ENCODE measurements around the gene NOVA2. TPM values are rescaled to one million over a fixed set of nuclear protein-coding genes. Genes with fewer than 3 reads are reported as not detected.

The NOVA2 gene
- total and polyA plus RNA-seq, 10 donors, result 0.42 to 12.5 (median 3.7) TPM

GRCh38 chr19:45883881-45884681 lies 89.6 kb downstream of the NOVA2 start:
- whole genome bisulfite sequencing, 5 donors, result 87 to 95% (median 92%) methylated on average over 17 to 57 of the region's 57 CpGs
- peak; percentile 82 for DNase-seq
- Histone ChIP-seq H3K36me3 (peaks cover 0 to 18% (median 9%) of the 10 kb centered on the region in 6 donors), H3K9me3 (no peaks in the 10 kb centered on the region), H3K27me3 (replicated peaks in 1 of 7) (peaks cover 0 to 13% (median 0%) of the 10 kb centered on the region in 7 donors), H3K27ac (no peak overlapping the region), H3K4me1 (peaks cover 25 to 52% (median 43%) of the 10 kb centered on the region in 6 donors), H3K4me3 (peak overlapping the region in 3 of 8 donors; percentile 74 to 76 (median 75))
- TF ChIP-seq POLR2AphosphoS5 (IDR thresholded peaks at IDR 0.05) (no peak), POLR2A (IDR thresholded peaks at IDR 0.05) (no peak)
- TF ChIP-seq, protein P1, sequence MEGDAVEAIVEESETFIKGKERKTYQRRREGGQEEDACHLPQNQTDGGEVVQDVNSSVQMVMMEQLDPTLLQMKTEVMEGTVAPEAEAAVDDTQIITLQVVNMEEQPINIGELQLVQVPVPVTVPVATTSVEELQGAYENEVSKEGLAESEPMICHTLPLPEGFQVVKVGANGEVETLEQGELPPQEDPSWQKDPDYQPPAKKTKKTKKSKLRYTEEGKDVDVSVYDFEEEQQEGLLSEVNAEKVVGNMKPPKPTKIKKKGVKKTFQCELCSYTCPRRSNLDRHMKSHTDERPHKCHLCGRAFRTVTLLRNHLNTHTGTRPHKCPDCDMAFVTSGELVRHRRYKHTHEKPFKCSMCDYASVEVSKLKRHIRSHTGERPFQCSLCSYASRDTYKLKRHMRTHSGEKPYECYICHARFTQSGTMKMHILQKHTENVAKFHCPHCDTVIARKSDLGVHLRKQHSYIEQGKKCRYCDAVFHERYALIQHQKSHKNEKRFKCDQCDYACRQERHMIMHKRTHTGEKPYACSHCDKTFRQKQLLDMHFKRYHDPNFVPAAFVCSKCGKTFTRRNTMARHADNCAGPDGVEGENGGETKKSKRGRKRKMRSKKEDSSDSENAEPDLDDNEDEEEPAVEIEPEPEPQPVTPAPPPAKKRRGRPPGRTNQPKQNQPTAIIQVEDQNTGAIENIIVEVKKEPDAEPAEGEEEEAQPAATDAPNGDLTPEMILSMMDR (IDR thresholded peaks at IDR 0.05 in 8 of 11, conservative IDR thresholded peaks at IDR 0.05 in 3 of 11), result no peak
- intact Hi-C loops (cut with DNase I; ENCODE audit: low total_unique reads), result no loop called here

Small RNAs within 50 kb of the gene (microRNA-seq; reads per million reads assigned to microRNA genes)
- 97.2 to 135 (median 113) reads per million in 3 donors for gene MIR769

Small RNAs within 50 kb of the gene (small RNA-seq; reads per million reads assigned to genes)
- gene MIR769, result 38.5 to 58.2 (median 45.8) reads per million in 4 donors

Other genes starting within 250 kb of the NOVA2 start
- gene FBXO46, start 243.0 kb downstream of the NOVA2 start, total RNA-seq, result 10 to 100 TPM; 12.8 to 28.1 (median 23.6) TPM
- 10 to 100 TPM in 2 of 3 donors, 1 to 10 TPM in 1; 8.8 to 14.4 (median 10.4) TPM for gene FBXO46, start 243.0 kb downstream of the NOVA2 start, polyA plus RNA-seq
- not detected for gene MEIOSIN, start 240.4 kb downstream of the NOVA2 start, total RNA-seq
- gene MEIOSIN, start 240.4 kb downstream of the NOVA2 start, polyA plus RNA-seq, result under 1 TPM in 1 of 3 donors, not detected in 2; 0.02 TPM
- 10 to 100 TPM in 2 of 7 donors, 1 to 10 TPM in 5; 6.5 to 13.2 (median 8.5) TPM for gene SIX5, start 204.6 kb downstream of the NOVA2 start, total RNA-seq
- gene SIX5, start 204.6 kb downstream of the NOVA2 start, polyA plus RNA-seq, result 1 to 10 TPM; 4.4 to 8.9 (median 5.2) TPM
- gene DMPK, start 191.4 kb downstream of the NOVA2 start, total RNA-seq, result 10 to 100 TPM; 22.2 to 54.6 (median 32.7) TPM
- 100 to 1,000 TPM in 1 of 3 donors, 10 to 100 TPM in 2; 17.9 to 147 (median 38.1) TPM for gene DMPK, start 191.4 kb downstream of the NOVA2 start, polyA plus RNA-seq
- gene DMWD, start 181.0 kb downstream of the NOVA2 start, total RNA-seq, result 10 to 100 TPM; 35.1 to 57.0 (median 48.4) TPM
- 10 to 100 TPM in 1 of 3 donors, 1 to 10 TPM in 2; 6.4 to 36.1 (median 6.7) TPM for gene DMWD, start 181.0 kb downstream of the NOVA2 start, polyA plus RNA-seq
- under 1 TPM in 3 of 7 donors, not detected in 4; 0.19 to 0.41 (median 0.33) TPM for gene RSPH6A, start 158.6 kb downstream of the NOVA2 start, total RNA-seq
- gene RSPH6A, start 158.6 kb downstream of the NOVA2 start, polyA plus RNA-seq, result under 1 TPM in 1 of 3 donors, not detected in 2; 0.13 TPM
- gene SYMPK, start 110.7 kb downstream of the NOVA2 start, total RNA-seq, result 100 to 1,000 TPM in 1 of 7 donors, 10 to 100 TPM in 6; 56.3 to 106 (median 75.1) TPM
- gene SYMPK, start 110.7 kb downstream of the NOVA2 start, polyA plus RNA-seq, result 100 to 1,000 TPM in 2 of 3 donors, 10 to 100 TPM in 1; 60.3 to 148 (median 147) TPM
- gene FOXA3, start 109.5 kb downstream of the NOVA2 start, total RNA-seq, result under 1 TPM in 1 of 7 donors, not detected in 6; 0.24 TPM
- under 1 TPM in 2 of 3 donors, not detected in 1; 0.09 to 0.16 TPM for gene FOXA3, start 109.5 kb downstream of the NOVA2 start, polyA plus RNA-seq
- 10 to 100 TPM; 18.5 to 29.4 (median 23.3) TPM for gene IRF2BP1, start 87.7 kb downstream of the NOVA2 start, total RNA-seq
- gene IRF2BP1, start 87.7 kb downstream of the NOVA2 start, polyA plus RNA-seq, result 10 to 100 TPM in 2 of 3 donors, 1 to 10 TPM in 1; 10.0 to 19.9 (median 10.6) TPM
- gene MYPOP, start 71.3 kb downstream of the NOVA2 start, total RNA-seq, result 10 to 100 TPM in 4 of 7 donors, 1 to 10 TPM in 3; 5.8 to 13.2 (median 11.0) TPM
- 1 to 10 TPM; 5.1 to 9.6 (median 9.3) TPM for gene MYPOP, start 71.3 kb downstream of the NOVA2 start, polyA plus RNA-seq
- not detected for gene NANOS2, start 59.1 kb downstream of the NOVA2 start, total RNA-seq
- gene NANOS2, start 59.1 kb downstream of the NOVA2 start, polyA plus RNA-seq, result not detected
- gene CCDC61, start 21.6 kb upstream of the NOVA2 start, total RNA-seq, result 10 to 100 TPM in 4 of 7 donors, 1 to 10 TPM in 3; 5.0 to 22.7 (median 16.6) TPM
- 10 to 100 TPM; 15.1 to 24.6 (median 16.7) TPM for gene CCDC61, start 21.6 kb upstream of the NOVA2 start, polyA plus RNA-seq
- 10 to 100 TPM in 6 of 7 donors, 1 to 10 TPM in 1; 9.1 to 97.9 (median 32.3) TPM for gene PGLYRP1, start 49.2 kb upstream of the NOVA2 start, total RNA-seq
- 10 to 100 TPM in 1 of 3 donors, 1 to 10 TPM in 2; 2.5 to 12.7 (median 8.9) TPM for gene PGLYRP1, start 49.2 kb upstream of the NOVA2 start, polyA plus RNA-seq
- gene IGFL4, start 67.1 kb upstream of the NOVA2 start, total RNA-seq, result not detected
- gene IGFL4, start 67.1 kb upstream of the NOVA2 start, polyA plus RNA-seq, result under 1 TPM in 2 of 3 donors, not detected in 1; 0.03 TPM
- not detected for gene IGFL3, start 150.8 kb upstream of the NOVA2 start, total RNA-seq
- not detected for gene IGFL3, start 150.8 kb upstream of the NOVA2 start, polyA plus RNA-seq
- gene IGFL2, start 174.4 kb upstream of the NOVA2 start, total RNA-seq, result not detected
- gene IGFL2, start 174.4 kb upstream of the NOVA2 start, polyA plus RNA-seq, result not detected